Measurements from ENCODE around the gene SLC39A5.
A peak's percentile ranks its signal among the peaks of the same experiment; 100 is the strongest.

SLC39A5 gene, protein sequence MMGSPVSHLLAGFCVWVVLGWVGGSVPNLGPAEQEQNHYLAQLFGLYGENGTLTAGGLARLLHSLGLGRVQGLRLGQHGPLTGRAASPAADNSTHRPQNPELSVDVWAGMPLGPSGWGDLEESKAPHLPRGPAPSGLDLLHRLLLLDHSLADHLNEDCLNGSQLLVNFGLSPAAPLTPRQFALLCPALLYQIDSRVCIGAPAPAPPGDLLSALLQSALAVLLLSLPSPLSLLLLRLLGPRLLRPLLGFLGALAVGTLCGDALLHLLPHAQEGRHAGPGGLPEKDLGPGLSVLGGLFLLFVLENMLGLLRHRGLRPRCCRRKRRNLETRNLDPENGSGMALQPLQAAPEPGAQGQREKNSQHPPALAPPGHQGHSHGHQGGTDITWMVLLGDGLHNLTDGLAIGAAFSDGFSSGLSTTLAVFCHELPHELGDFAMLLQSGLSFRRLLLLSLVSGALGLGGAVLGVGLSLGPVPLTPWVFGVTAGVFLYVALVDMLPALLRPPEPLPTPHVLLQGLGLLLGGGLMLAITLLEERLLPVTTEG

DNA sequence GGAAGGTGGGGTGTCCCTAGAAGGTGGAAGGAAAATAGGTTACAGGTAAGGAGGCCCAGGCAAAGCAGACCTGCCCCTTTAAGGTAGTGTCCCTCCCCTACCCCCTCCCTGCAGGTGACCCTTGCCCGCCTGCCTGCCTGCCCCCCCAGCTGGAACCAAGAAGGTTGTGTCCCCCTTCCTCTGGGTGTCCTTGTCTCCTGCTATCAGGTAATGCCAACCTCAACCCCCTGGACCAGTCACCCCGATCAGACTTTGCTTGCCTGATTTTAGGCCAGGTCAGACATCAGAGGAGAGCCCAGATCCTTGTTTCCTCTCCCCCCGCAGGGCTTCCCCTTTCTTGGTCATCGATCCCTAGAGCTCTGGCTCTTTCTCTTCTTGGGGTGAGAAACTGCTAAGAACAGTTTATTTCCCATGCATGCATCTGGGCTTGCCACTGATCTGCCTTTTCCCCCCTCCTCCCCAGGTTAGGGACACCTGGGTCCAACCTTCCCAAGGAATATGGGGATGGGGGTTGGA is at the start of gene SLC39A5:
TSS of gene SLC39A5 (plus strand) at position 136 of the 516 bp plus-strand sequence. CDS start 1,224 bp downstream, outside the sequence.
- Histone ChIP-seq H3K36me3 (ENCODE audit: control insufficient read depth, insufficient read depth, low read length, severe bottlenecking) (no peaks in the 10 kb centered on the region), H3K9me3 (ENCODE audit: control insufficient read depth, low read length) (no peaks in the 10 kb centered on the region), H3K27me3 (replicated peaks; ENCODE audit: control insufficient read depth, insufficient read depth, low read length) (no peaks in the 10 kb centered on the region), H3K9ac (ENCODE audit: low read length) (no peak within 1 kb of the TSS), H3K4me3 (ENCODE audit: low read length) (no peak within 1 kb of the TSS), H3K4me1 (ENCODE audit: control insufficient read depth, insufficient read depth, low read length) (no peaks in the 10 kb centered on the region)
- no peak for DNase-seq (ENCODE audit: low read depth)

DNA sequence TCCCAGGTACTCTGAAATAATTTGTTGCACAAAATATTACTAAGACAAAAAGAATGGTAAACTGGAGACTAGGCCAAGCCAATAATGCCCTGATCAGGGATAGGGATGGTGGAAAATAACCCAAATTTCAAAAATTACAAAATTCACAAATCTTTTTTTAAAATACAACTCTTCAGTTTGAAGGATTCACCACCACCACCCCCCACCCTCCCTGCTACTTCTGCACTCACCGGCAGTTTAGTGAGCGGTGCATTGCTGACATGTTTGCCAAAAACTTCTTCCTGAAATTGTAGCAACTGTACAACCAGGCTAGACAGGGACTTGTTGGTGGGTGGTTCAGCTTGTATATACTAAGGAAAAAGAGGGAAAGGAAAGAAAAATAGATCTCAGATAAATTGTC is 42.9 kb upstream of the SLC39A5 start:
- H3K27me3 ChIP-seq (replicated peaks; ENCODE audit: control insufficient read depth, insufficient read depth, low read length) = no peaks in the 10 kb centered on the region
- no peak overlapping the region for H3K9ac ChIP-seq (ENCODE audit: low read length)
- H3K4me3 ChIP-seq (ENCODE audit: low read length) = no peak overlapping the region
- H3K36me3 ChIP-seq (ENCODE audit: control insufficient read depth, insufficient read depth, low read length, severe bottlenecking) = peaks cover 33% of the 10 kb centered on the region
- no peaks in the 10 kb centered on the region for H3K9me3 ChIP-seq (ENCODE audit: control insufficient read depth, low read length)
- peaks cover 31% of the 10 kb centered on the region for H3K4me1 ChIP-seq (ENCODE audit: control insufficient read depth, insufficient read depth, low read length)
- DNase-seq (ENCODE audit: low read depth) = no peak

DNA sequence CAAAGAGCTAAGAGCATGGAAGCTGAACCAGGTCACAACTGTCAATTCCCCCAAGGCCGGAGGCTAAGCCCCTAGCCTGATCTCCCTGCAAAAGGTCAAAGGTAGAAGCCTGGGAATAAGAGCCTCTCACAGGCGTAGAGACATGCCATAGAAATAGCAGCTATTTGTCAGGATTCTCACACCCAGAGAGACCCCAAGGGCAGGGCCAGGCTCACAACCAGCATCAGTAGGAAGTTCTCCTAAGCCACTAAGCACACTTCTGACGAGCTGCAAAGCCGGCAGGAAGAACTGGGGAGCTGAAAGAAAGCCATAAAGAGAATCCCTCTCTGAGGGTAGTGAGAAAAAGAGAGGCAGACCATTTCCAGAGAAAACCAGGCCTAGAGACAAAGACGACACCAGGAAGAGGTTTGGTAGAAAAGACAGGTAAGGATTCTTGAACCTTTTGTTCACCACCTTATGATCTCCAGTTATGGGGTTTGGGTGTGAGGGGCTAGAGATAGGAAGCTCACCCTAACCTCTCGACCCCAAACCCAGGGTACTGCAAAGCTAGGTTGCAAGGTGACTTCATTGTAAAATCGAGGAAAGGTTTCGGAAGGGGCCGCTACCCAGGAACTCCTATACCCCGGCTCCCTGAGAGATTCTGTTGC is 41.6 kb upstream of the SLC39A5 start:
- H3K9me3 ChIP-seq (ENCODE audit: control insufficient read depth, low read length) = no peaks in the 10 kb centered on the region
- no peaks in the 10 kb centered on the region for H3K27me3 ChIP-seq (replicated peaks; ENCODE audit: control insufficient read depth, insufficient read depth, low read length)
- H3K4me1 ChIP-seq (ENCODE audit: control insufficient read depth, insufficient read depth, low read length) = peaks cover 34% of the 10 kb centered on the region
- H3K9ac ChIP-seq (ENCODE audit: low read length) = peak overlapping the region; percentile 91
- DNase-seq (ENCODE audit: low read depth) = peak; percentile 29
- peak overlapping the region; percentile 82 for H3K4me3 ChIP-seq (ENCODE audit: low read length)
- H3K36me3 ChIP-seq (ENCODE audit: control insufficient read depth, insufficient read depth, low read length, severe bottlenecking) = peaks cover 24% of the 10 kb centered on the region

DNA sequence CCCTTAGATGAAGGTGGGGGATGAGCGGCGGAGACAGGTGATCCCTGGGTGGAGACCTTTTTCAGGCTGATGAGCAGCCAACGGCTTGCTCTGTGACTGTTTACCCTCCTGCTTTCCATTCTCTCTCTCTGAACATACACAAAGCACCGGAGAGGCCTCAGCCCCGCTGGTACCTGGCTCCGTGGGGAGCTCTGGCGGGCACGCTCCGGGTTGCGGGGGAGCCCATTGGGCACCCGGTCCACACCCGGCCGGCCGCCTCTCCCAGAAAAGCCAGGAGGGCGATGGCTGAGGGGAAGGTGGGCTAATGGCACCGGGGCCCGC is 41.1 kb upstream of the SLC39A5 start:
- peak overlapping the region; percentile 82 for H3K4me3 ChIP-seq (ENCODE audit: low read length)
- peaks cover 20% of the 10 kb centered on the region for H3K36me3 ChIP-seq (ENCODE audit: control insufficient read depth, insufficient read depth, low read length, severe bottlenecking)
- peak overlapping the region; percentile 91 for H3K9ac ChIP-seq (ENCODE audit: low read length)
- no peak for DNase-seq (ENCODE audit: low read depth)
- H3K9me3 ChIP-seq (ENCODE audit: control insufficient read depth, low read length) = no peaks in the 10 kb centered on the region
- H3K4me1 ChIP-seq (ENCODE audit: control insufficient read depth, insufficient read depth, low read length) = peaks cover 34% of the 10 kb centered on the region
- no peaks in the 10 kb centered on the region for H3K27me3 ChIP-seq (replicated peaks; ENCODE audit: control insufficient read depth, insufficient read depth, low read length)

DNA sequence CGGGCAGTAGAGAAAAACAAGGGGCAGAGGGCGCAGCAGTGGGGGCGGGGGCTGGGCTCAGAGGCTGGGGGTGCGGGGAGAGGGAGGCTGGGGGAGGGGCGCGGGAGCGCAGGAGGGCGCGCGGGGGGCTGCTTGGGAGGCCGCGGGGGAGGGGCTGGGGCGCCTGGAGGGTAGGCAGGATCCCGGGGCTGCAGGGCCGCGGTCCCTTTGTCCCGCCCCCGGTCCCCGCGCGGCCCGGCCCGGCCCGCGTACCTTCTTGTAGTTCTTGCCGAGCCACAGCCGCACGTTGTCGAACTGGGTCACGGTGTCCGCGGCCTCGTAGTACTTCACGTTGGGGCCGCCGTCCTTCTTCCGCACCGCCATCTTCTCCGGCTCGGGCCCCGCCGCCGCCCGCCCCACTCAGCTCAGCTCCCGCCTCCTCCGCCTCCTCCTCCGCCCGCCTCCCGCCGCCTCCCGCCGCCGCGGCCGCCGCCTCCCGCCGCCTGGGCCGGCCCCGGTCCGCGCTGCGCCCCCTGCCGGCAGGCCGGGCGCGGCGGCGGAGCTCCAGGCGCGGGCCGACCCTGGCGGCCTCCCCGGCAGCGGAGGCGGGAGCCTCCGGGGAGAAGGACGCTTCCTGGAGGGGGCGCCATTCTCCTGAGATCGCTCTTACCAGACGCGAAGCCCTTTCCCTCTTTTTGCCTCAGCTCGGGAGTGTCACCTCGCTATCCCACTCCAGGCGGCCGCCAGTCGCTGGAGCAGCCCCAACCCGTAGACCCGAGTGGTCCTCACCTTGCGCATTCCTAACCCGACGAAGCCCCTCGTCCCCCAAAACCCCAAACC is 40.5 kb upstream of the SLC39A5 start, which contains the start of gene SMARCC2:
TSS of gene SMARCC2 (minus strand) at position 385 of the 819 bp plus-strand sequence. CDS start at position 363, 22 bp downstream.
- peak; percentile 97 for DNase-seq (ENCODE audit: low read depth)

DNA sequence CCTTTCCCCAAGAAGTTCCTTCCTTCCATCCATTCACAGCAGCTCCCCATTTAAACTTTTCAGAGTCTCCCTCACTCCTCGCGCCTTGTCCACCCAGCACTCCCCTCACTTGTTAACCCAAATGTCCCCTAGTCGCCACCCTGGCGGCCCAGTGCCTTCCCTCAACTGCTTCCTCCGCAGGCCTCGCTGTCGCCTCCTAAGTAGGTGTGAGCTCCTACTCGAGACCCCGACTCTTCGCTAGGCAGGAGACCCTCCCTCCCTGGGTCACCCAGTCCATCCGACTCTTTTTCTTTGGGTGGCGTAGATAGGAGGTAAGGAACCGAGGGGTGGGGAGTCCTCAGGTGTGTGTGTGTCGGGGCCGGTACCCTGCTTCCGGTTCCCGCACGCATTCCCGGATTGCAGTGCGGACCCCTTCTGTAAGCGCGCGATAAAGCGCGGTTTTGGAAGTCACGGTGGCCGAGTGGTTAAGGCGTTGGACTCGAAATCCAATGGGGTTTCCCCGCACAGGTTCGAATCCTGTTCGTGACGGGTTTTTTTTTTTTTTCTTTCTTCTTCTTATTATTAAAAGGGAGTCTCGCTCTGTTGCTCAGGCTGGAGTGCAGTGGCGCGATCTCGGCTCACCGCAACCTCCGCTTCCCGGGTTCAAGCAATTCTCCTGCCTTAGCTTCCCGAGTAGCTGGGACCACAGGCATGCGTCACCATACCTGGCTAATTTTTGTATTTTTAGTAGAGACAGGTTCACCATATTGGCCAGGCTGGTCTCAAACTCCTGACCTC is 39.7 kb upstream of the SLC39A5 start:
- H3K4me1 ChIP-seq (ENCODE audit: control insufficient read depth, insufficient read depth, low read length) = peaks cover 34% of the 10 kb centered on the region
- DNase-seq (ENCODE audit: low read depth) = peak; percentile 90
- peaks cover 6% of the 10 kb centered on the region for H3K36me3 ChIP-seq (ENCODE audit: control insufficient read depth, insufficient read depth, low read length, severe bottlenecking)
- peak overlapping the region; percentile 91 for H3K9ac ChIP-seq (ENCODE audit: low read length)
- H3K27me3 ChIP-seq (replicated peaks; ENCODE audit: control insufficient read depth, insufficient read depth, low read length) = no peaks in the 10 kb centered on the region
- no peaks in the 10 kb centered on the region for H3K9me3 ChIP-seq (ENCODE audit: control insufficient read depth, low read length)
- peak overlapping the region; percentile 90 for H3K4me3 ChIP-seq (ENCODE audit: low read length)

More for the DNA sequence above, 40.5 kb upstream of the SLC39A5 start, which contains the start of gene SMARCC2:
- Histone ChIP-seq H3K9me3 (ENCODE audit: control insufficient read depth, low read length) (no peaks in the 10 kb centered on the region), H3K36me3 (ENCODE audit: control insufficient read depth, insufficient read depth, low read length, severe bottlenecking) (peaks cover 14% of the 10 kb centered on the region), H3K27me3 (replicated peaks; ENCODE audit: control insufficient read depth, insufficient read depth, low read length) (no peaks in the 10 kb centered on the region), H3K4me3 (ENCODE audit: low read length) (peak within 1 kb of the TSS; percentile 90), H3K4me1 (ENCODE audit: control insufficient read depth, insufficient read depth, low read length) (peaks cover 34% of the 10 kb centered on the region), H3K9ac (ENCODE audit: low read length) (peak within 1 kb of the TSS; percentile 91)

DNA sequence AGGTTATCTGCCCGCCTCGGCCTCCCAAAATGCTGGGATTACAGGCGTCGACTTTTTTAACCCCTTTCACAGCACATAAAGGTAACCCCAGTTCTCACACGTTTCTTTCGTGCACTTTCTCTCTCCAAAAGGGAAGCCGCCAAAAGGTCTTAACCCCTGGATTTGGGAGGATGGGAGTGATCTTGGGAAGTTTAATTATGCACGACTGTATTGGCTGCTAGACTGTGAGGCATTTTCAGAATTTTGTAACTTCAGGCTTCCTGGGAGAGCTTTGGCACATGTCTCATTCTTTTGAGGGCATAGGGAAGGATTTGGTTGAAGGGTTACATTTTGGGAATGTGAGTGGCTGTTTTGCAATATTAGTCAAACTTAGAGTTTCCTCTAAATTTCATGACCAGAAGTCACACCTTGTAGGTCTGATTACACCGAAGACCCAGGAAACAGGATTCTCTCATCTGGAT is 39.1 kb upstream of the SLC39A5 start:
- Histone ChIP-seq H3K4me3 (ENCODE audit: low read length) (peak overlapping the region; percentile 90), H3K27me3 (replicated peaks; ENCODE audit: control insufficient read depth, insufficient read depth, low read length) (no peaks in the 10 kb centered on the region), H3K9me3 (ENCODE audit: control insufficient read depth, low read length) (no peaks in the 10 kb centered on the region), H3K36me3 (ENCODE audit: control insufficient read depth, insufficient read depth, low read length, severe bottlenecking) (peaks cover 4% of the 10 kb centered on the region), H3K4me1 (ENCODE audit: control insufficient read depth, insufficient read depth, low read length) (peaks cover 34% of the 10 kb centered on the region), H3K9ac (ENCODE audit: low read length) (peak overlapping the region; percentile 91)
- peak; percentile 37 for DNase-seq (ENCODE audit: low read depth)

DNA sequence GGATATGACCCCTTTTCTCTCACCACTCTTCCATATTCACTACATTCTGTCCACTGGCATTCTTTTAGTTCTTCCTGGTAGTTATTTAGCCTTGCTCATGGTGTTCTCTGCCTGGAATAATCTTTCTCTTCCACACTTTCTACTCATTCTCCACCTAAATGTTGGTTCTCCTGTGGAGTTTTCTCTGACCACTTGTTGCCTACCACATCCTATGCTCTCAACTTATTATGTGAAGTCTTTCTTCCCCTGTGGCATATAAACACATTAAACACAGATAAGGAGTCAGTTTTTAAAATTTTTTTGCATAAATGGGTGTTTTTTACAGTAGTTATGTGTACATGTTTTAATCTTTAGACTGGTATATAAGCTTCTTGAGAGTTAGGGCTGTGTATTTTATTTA is 37.3 kb upstream of the SLC39A5 start:
- H3K9me3 ChIP-seq (ENCODE audit: control insufficient read depth, low read length) = no peaks in the 10 kb centered on the region
- no peak for DNase-seq (ENCODE audit: low read depth)
- peaks cover 38% of the 10 kb centered on the region for H3K4me1 ChIP-seq (ENCODE audit: control insufficient read depth, insufficient read depth, low read length)
- peak overlapping the region; percentile 42 for H3K9ac ChIP-seq (ENCODE audit: low read length)
- H3K27me3 ChIP-seq (replicated peaks; ENCODE audit: control insufficient read depth, insufficient read depth, low read length) = no peaks in the 10 kb centered on the region
- no peaks in the 10 kb centered on the region for H3K36me3 ChIP-seq (ENCODE audit: control insufficient read depth, insufficient read depth, low read length, severe bottlenecking)
- H3K4me3 ChIP-seq (ENCODE audit: low read length) = no peak overlapping the region

DNA sequence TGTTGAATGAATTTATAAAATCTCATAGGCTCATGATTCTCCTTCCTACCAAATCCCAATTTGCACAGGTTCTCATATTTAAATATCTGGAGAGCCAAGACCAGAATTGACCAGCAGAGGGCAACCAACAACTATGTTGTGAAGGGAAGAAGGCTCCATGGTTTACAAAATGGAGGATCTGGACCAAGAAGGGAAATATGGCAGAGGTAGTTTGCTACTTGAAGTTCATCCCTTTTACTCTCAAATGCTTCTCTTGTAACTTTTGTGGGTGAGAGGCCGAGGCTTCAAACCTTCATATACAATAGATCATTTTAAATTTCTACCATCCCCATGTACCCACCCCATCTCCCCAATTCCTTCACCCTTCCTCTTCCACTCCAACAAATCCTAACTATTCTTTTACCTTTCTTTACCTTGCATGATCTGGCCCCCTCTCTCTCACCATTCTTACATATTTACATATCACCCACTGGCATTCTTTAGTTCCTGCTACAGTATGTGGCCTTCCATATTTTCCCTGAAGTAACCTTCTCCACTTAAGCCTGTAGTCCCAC is 36.7 kb upstream of the SLC39A5 start:
- peaks cover 33% of the 10 kb centered on the region for H3K4me1 ChIP-seq (ENCODE audit: control insufficient read depth, insufficient read depth, low read length)
- no peaks in the 10 kb centered on the region for H3K9me3 ChIP-seq (ENCODE audit: control insufficient read depth, low read length)
- H3K36me3 ChIP-seq (ENCODE audit: control insufficient read depth, insufficient read depth, low read length, severe bottlenecking) = no peaks in the 10 kb centered on the region
- no peaks in the 10 kb centered on the region for H3K27me3 ChIP-seq (replicated peaks; ENCODE audit: control insufficient read depth, insufficient read depth, low read length)
- H3K9ac ChIP-seq (ENCODE audit: low read length) = peak overlapping the region; percentile 45
- H3K4me3 ChIP-seq (ENCODE audit: low read length) = no peak overlapping the region
- peak; percentile 97 for DNase-seq (ENCODE audit: low read depth)
